HG03025 (cell line): ENCODE data around the gene MLEC.
"Not testable (repeated sequence)": the region's sequence is repeated elsewhere in the genome, so short reads cannot be mapped to it uniquely, and the experiment has no call there.

Experiments
- ATAC-seq: cut with Tn5 transposase; IDR thresholded peaks from one replicate; pipeline ENCODE4 v1.9.1; 2021; ENCODE audit warnings: mild to moderate bottlenecking, moderate library complexity; ENCODE audit not compliant: unreplicated experiment, low FRiP score

Gene MLEC

DNA sequence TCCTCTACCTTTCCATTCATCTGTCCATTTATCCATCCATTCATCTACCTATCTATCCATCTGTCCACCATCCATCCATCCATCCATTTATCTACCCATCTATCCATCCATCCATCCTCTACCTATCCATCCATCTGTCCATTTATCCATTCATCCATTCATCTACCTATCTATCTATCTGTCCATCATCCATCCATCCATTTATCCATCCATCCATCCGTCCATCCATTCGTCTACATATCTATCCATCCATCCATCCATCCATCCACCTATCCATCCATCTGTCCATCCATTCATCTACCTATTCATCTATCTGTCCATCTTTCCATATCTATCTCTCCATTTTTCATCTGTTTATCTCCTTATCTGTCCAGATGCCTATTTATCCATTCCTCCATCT lies 25.5 kb upstream of the MLEC start:
- ATAC-seq: no peak

DNA sequence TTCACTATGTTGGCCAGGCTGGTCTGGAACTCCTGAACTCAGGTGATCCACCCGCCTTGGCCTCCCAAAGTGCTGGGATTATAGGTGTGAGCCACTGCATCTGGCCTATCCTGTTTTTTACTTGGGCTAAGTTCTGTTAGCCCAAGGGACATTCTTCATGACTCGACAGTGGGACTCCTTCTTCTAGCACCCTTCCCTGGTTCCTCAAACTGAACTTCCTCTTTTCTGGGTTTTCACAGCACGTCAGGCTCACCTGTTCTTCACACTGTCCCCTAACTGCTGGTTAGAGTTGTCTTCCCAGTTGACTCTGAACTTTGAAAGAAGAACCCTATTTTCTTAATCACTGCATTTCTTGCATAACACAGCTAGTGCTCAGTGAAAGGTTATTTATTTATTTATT lies 24.1 kb upstream of the MLEC start:
- peak; percentile 63 for ATAC-seq

DNA sequence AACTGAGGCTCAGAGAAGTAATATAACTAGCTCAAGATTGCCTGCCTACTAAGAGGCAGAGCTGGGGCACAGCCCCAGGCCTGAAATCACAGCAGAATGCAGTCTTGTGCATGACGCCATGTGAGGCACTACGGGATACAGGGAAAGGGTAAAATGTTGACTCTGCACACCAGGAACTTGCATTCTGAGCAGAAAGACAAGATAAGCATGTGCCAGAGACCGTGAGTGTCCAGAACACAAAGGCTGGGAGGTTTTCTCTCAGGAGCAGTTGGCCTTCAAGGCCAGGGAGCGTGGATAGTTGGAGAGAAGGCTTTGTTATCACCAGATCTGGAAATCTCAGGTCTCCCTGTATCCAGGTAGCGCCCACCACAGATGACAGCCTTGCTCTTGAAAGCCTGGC lies 23.2 kb upstream of the MLEC start:
- ATAC-seq: no peak

DNA sequence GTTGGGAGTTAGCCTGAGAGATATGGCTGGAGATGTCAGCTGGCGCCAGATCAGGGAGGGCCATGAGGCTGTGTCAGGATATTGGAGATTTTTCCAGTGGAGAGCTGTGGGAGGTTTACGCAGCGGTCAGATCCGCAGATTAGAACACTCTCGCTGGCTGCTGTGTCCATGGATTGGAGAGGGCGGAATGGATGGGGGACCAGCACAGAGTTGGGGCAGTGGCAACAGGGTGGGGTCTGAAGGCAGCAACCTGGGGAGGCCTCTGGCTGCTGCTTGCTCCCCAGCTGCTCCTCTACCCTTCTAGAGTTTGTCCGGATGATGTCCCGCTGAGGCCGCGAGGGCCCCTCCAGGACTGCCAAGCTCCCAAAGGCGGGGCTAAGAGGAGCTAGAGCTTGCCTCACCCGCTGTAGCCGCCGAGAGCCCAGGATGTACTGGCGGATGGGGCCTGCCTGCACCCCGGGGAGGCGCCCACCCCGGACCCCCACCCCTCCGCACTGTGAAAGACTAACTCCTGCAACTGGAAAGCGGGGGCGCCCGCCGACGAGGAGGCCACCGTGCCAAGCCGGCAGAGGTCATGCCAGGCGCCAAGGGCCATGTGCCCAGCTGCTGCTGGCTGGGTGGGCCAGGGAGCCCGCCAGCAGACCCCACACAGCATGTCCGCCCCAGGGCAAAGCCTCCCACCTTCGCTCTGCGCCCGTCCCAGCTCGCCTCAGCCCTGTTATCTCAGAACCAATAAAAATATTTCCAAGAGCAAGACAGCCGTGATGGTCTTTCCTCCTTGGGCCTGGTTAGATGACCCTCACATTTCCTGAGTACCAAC lies 20.2 kb upstream of the MLEC start:
- no peak for ATAC-seq

DNA sequence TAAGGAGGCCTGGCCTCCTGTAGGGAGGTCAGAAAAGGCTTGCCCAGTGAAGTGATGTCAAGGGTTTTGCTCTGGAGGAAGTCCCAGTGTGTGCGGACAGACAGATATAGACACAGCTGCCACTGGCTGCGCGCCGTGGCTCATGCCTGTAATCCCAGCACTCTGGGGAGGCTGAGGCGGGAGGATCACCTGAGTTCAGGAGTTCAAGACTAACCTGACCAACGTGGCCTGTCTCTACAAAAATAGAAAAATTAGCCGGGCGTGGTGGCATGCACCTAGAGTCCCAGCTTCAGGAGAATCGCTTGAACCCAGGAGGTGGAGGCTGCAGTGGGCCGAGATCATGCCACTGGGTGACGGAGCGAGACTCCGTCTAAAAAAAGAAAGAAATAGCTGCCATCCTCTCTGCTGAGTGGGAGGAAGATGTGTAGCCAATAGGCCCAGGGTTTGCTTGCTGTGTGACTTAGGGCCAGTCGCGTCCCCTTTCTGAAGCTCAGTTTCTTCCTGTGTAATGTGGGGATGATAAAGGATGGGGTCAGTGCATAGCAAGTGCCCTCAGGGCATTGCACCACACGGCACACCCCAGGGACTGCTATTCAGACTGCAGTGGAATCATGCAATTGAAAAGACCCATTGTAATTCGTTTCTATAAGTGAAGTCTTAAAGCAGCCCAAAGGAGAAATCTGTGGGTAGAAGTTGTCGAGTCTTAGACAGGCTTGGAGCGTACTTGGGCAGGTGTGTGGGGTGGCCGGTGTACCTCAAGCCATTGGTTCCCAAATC lies 18.7 kb upstream of the MLEC start:
- no peak for ATAC-seq

DNA sequence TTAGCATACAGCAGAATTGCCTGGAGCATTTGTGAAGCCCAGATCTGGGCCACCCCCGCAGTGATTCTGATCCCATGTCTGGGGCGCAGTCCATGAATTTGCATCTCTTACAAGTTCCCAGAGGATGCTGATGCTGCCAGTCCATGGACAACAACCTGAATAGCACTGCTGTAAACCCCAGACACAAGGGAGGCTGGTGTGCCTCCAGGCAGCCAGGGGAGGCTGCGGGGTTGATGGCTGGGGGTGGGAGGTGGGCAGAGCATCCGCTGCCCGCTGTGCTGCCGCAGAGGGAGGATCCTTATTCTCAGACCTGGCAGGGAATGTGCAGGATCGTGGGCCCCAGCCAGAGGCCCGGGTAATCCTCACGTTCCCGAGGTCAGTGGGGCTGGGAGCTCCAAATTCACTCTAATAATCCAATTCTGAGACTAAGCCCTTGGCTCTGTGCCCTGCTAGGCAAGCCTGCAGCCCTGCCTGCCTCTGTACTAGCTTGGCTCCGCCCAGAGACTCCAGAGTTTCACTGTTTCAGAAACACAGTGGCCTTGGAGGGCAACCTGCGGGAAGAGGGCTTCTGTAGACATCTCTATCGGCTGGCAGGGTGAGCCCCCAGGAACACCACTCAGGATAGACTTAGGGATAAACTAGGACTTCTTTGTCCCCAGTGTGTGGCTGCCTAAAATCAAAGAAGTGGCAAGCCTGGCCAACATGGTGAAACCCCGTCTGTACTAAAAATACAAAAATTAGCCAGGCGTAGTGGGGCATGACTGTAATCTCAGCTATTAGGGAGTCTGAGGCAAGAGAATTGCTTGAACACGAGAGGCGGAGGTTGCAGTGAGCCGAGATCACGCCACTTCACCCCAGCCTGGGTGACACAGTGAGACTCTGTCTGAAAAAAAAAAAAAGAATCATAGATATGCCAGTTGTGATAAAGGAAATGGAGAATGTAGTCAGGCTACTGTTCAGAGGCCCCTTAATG lies 17.8 kb upstream of the MLEC start:
- no peak for ATAC-seq

DNA sequence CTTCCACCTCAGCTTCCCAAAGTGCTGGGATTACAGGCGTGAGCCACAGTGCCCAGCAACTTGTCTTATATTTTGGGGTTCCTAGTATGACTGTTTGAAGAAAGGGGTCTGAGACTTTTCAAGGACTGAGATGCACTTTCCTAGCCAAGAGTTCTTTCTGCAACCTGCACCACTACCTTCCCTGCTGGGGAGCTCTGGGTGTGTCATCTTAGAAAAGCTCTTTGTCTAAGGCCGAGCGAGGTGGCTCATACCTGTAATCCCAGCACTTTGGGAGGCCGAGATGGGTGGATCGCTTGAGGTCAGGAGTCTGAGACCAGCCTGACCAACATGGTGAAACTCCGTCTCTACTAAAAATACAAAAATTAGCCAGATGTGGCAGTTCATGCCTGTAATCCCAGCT lies 16.7 kb upstream of the MLEC start:
- not testable (repeated sequence) for ATAC-seq

DNA sequence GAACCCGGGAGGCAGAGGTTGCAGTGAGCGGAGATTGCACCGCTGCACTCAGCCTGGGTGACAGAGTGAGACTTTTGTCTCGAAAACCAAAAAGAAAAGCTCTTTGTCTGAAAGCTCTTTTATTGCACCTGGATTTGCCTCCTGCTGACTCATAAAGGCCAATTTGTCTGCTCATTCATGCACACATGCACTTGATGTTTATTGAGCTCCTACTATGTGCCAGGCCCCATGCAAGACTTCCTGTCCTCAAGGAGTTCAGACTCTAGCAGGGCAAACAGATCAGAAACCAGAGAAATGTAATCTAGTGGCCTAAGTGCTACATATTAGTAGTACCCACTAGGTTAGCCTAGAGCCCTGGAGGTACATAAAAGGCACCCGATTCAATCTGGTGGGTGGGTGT lies 16.3 kb upstream of the MLEC start:
- no peak for ATAC-seq

DNA sequence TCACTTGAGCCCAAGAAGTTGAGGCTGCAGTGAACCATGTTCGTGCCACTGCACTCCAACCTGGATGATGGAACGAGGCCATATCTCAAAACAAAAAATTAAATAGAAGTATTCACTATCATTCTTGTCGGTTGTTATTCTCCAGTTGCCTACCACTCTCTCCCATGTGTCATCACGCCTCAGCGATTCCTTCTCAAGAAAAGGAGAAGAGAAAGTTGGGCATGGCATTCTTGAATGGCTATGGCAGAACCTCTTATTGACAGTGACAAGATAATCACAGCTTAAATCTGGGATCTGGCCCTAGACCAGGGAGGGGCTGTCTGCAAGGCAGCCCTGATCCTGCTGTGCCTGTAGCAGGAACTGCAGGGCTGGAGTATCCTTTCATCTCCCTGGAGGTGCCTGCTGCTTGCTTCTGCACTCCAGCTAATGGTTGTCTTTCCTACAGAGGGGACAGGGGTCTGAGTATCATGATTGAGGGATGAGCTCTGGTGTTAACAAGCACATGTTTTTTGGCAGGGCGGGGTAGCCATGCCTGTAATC lies 12.8 kb upstream of the MLEC start:
- ATAC-seq: no peak

DNA sequence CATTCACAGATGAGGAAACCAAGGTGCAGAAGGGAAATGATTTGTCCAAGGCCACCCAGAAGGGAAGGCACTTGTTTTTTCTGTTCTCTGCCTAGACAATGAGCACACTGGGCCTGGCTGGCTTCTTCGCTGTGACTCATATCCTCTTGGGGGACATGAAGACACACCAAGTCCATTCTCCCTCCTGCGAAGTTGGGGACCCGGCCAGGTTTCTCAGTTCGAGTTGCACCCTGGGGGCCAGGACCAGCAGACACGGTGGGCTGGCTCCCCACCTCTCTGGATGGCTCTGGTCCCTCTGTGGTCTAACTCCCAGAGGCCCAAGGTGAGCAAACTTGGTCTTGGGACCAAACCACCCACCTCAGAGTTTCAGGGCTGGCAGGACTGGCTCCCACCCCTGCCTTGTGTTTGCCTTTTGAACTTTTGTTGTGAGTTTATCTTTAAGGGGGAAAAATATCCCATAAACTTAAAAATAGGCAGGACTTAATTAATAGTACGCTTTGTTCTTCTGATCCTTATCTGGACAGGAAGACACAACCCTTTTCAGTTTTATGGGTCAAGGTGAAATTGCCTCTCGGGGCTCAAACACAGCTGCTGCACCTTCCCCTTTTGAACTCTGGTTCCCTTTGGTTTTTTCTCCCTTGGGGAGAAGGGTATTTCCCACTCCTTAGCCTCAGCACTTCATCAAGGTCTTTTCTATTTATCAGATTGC lies 9.0 kb upstream of the MLEC start:
- ATAC-seq: no peak

DNA sequence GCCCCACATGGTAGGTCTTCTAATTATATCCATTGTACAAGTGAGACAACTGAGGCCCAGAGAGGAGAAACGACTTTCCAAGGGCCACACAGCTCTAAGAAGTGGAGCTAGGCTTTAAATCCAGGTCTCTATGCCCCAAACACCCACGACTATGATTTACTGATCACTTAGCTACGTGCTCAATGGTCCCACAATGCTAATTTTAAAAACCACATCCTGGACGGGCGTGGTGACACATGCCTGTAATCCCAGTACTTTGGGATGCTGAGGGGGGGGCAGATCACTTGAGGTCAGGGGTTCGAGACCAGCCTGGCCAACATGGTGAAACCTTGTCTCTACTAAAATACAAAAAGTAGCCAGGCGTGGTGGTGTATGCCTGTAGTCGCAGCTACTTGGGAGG lies 8.4 kb upstream of the MLEC start:
- ATAC-seq: no peak

DNA sequence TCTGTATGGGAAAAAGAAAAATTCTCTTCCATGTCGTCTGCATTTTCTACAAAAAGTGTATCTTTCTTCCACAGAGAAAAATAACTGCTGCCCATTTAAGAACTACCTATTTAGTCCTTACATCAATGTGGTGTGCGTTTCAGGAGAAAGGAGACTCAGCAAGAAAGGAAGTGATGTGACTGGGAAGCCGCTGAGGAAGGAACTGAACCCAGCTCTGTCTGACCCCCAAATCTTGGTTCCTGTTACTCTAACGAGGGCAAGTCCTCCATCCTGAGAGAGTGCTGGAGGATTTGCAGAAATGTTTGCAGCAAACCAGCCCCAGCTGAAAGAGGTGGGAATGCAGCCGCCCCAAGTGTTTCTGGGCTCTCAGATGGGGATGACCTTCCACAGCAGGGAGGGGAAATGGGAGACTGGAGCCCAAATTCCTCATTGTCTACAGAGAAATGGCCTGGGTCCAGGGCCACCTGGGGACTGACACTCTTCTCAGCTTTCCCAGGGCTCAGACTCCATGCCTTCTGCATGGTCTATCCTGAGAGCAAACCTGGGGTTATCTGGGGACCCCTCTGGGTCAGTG lies 6.7 kb upstream of the MLEC start:
- no peak for ATAC-seq

DNA sequence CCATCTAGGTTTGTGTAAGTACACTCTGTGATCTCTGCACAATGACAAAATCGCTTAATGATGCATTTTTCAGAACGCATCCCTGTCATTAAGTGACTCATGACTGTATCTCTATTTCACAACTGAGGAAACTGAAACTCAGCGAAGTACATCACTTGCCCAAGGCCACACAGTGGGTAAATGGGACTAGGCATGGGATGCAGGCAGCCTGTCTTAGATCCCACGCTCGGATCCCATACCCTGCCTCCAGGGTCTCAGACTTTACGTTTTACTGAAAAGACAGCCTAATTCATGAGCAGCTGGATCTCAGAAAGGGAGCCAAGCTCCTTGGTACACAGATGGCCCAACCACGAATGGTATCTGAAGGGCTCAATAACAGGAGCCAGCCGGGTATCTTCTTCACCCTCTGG lies 2.4 kb upstream of the MLEC start:
- no peak for ATAC-seq

DNA sequence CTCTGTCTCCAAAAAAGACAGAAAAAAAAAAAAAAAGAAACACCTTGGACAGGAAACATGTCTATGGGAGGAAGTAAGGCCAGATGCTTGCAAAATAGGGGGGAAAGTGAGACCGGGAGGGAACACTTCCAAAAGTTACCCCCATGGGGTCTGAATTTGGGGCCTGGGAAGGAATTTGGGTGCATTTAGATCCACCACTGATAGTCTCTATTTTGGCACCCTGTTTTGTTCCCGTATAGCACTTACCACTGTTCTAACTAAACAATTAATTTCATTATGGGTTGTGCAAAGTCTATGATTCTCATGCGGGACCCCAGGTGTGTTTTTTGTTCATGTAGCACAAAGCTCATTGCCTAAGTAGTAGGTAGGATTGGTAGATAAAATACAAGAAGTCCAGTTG lies 1.4 kb upstream of the MLEC start:
- no peak for ATAC-seq

DNA sequence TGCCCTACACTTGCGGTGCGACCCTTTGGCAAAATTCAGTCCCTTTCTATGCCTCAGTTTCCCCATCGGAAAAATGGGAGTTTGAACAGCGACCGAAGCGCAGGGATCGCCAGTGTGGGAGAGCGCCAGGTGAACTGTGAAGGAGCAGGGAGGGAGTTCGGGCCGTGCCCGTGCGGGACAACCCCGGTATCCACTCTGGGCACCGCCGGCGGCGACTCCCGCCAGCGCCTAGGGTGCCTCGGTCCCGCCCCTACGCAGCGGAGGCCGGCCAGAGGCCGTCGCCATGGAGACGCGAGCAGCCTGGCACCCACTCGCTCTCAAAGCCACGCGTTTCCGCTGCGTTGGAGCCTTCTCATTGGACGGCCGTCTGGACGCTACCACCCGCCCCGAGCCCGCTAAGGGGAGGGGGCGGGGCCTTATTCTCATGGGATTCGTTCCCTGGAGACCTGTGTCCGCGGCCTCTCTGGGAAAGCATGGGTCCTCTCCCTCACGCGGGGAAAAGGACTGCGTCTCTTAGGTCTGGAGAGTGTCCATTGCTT lies 729 bp upstream of the MLEC start:
- ATAC-seq: peak; percentile 74

DNA sequence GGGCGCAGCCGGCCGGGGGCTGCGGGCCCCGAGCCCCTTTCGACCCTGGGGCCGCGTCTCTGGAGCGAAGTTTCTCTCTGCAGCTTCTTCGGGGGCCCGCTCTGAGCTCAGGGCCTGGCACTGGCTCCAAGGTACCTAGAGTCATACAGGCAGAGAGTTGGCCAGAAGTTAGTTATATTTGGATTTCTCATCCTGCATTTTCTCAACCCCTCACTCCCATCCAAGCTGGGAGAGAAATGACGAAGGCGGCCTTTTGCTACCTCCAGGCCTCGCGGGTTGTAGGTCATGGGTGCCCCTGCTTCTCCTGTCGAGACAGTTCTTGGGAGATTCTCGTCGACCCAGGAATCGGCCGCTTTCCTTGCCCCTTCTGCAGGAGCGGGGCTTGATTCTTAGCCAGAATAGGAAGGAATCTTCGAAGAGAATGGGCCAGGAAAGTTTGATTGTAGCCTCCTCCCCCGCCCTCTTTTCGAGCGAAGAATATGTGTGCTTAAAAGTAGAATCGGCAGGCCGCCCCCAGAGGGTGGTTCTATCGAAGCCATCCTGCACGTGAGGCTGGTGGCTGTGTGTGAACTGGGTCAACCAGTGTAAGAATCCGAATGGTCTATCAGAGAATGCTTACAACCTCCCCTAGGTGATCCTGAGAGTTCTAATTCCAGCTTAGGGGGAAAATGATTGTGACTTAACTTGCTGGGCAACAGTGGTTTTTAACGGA lies 785 bp downstream of the MLEC start:
- ATAC-seq: no peak

DNA sequence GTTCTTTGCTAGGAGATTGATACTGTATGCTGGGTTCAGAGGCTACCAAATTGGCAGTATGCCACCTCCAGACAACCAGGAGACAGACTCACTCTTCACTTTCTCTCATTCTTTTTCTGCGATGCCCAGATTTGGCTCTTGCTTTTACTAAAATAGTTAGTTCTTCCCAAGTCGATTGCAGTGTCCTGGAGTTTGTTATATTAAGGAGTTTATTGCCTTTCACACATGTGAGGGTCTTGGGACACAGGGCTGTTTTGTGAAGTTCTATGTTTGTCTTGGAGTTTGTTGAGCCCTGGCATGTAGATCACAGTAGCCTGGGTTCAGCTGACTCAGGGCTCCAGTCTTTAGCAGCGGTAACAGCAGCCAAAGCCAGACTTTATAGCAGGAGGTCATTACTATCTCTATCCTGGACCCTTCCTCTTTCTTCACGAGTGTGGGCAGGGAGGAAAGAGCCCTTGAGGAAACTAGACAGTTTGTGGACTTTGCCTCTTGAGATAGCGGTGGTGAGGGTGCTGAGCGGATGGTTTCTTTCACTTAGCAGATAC lies 1.6 kb downstream of the MLEC start:
- no peak for ATAC-seq

DNA sequence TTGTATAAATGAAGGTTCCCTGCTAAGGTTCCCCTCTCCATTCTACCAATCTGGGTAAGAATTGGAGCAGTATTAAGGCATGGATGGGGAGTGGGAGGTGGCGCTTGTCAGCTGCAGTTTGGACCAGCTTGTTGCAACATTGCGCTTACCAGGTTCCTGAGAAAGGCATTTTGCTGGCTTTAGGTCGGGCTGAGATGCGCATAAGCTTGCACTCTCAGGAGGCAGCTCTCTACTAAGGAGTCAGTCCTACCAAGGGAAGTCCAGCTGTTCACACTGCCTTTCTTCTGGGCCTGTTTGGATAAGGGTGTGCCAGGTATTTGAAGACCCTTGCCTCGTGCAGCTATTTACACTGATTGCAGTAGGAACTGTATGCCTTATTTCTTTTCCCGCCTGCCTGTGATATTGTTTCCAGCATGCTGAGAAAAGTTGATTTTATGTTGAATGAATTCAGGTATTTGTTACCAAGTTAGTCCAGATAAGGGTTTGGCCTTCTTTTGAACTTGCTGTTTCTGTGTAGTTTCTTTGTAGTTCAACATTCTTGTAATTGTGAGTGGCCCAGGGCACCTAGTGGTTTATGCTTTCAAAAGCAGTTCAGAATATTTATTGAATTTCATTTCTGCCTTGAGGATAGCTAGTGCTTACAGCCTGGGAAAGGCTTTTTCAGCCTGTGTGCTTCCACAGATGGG lies 2.6 kb downstream of the MLEC start:
- no peak for ATAC-seq
